SK-N-SH (cell line): ENCODE measurements around the gene ARFIP1.

ENCODE experiments used
- CTCF ChIP-seq: fragments of 200-600 bp; sonication (generic); IDR thresholded peaks from 2 replicates; pipeline ENCODE4 v1.6.1; 2017; ENCODE audit warnings: antibody characterized with exemption, mild to moderate bottlenecking, moderate library complexity
- EZH2phosphoT487 ChIP-seq: fragments of 200-600 bp; sonication (generic); IDR thresholded peaks from 2 replicates; pipeline ENCODE4 v1.6.1; 2017; ENCODE audit warnings: low read depth, mixed run types, mild to moderate bottlenecking, antibody characterized with exemption, moderate library complexity, borderline replicate concordance
- MAX ChIP-seq: IDR thresholded peaks from 2 replicates; pipeline ENCODE4 v1.4.0; 2012; ENCODE audit warnings: low read depth
- POLR2AphosphoS5 ChIP-seq: IDR thresholded peaks from 2 replicates; pipeline ENCODE4 v1.6.1; 2012; ENCODE audit warnings: low read depth, low read length
- RAD21 ChIP-seq: IDR thresholded peaks from 2 replicates; pipeline ENCODE4 v1.6.1; 2012; ENCODE audit warnings: mild to moderate bottlenecking, low read length
- RFX5 ChIP-seq: IDR thresholded peaks from 2 replicates; pipeline ENCODE4 v1.6.1; 2012; ENCODE audit warnings: mild to moderate bottlenecking, improper control_type of control experiment, low read length
- TAF1 ChIP-seq: IDR thresholded peaks from 2 replicates; pipeline ENCODE4 v1.6.1; 2012; ENCODE audit warnings: low read depth, mild to moderate bottlenecking, low read length, moderate library complexity, borderline replicate concordance
- TCF12 ChIP-seq: IDR thresholded peaks from 2 replicates; pipeline ENCODE4 v1.4.0; 2012

DNA sequence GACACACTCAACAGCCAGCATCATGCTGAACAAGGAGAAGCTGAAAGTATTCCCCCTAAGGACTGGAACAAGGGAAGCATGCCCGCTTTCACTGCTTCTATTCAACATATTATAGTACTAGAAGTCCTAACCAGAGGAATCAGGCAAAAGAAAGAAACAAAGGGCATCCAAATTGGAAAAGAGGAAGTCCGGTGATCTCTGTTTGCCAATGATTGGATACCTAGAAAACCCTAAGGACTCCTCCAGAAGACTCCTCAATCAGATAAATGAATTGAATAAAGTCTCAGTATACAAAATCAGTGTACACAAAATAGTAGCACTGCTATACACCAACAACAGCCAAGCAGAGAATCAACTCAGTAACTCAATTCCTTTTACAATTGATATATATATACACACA is 44.8 kb downstream of the ARFIP1 start:
- no peak for TF ChIP-seq POLR2AphosphoS5
- no peak for TF ChIP-seq CTCF
- no peak for TF ChIP-seq MAX
- TF ChIP-seq TAF1 = no peak
- TF ChIP-seq RFX5 = no peak
- no peak for TF ChIP-seq RAD21
- TF ChIP-seq EZH2phosphoT487 = no peak
- TF ChIP-seq TCF12 = no peak
